Large intestine (tissue), 3 donors: ENCODE data around the gene MDM4. TPM values are rescaled to one million over a fixed set of nuclear protein-coding genes. Genes with fewer than 3 reads are reported as not detected.

ENCODE experiments used
- DNase-seq, 2 donors: peaks; one replicate each; pipeline versions ENCODE4 v3.0.0 to v3.0.0-alpha.2; 2013
- H3K27ac ChIP-seq: one replicate; pipeline ENCODE4 v1.5.1; 2013; ENCODE audit warnings: low read length
- H3K27me3 ChIP-seq: 2 replicates; pipeline ENCODE4 v1.6.1; 2013; ENCODE audit warnings: low read length; ENCODE audit not compliant: control insufficient read depth, insufficient read depth
- H3K36me3 ChIP-seq: 2 replicates; pipeline ENCODE4 v1.6.1; 2013; ENCODE audit warnings: low read length; ENCODE audit not compliant: control insufficient read depth, insufficient read depth
- H3K4me1 ChIP-seq: one replicate; pipeline ENCODE4 v1.6.1; 2013; ENCODE audit warnings: low read length; ENCODE audit not compliant: control insufficient read depth, insufficient read depth
- H3K4me3 ChIP-seq: one replicate; pipeline ENCODE4 v1.5.1; 2013; ENCODE audit warnings: low read length
- H3K9me3 ChIP-seq: one replicate; pipeline ENCODE4 v1.6.1; 2013; ENCODE audit warnings: mild to moderate bottlenecking, low read depth, low read length, moderate library complexity; ENCODE audit not compliant: control insufficient read depth
- WGBS: methylation state at CpG from one replicate; pipeline ENCODE4 v1.1.5; 2013; ENCODE audit warnings: low lambda C conversion rate; ENCODE audit not compliant: insufficient coverage; 5-methylcytosine and 5-hydroxymethylcytosine counted together
- polyA plus RNA-seq: library from polyadenylated mRNA; unstranded; fragments of 120-200 nt; gene quantifications from one replicate; pipeline ENCODE4 v1.2.1, GENCODE V29; 2013

Gene MDM4
- polyA plus RNA-seq, 1 donor = 40.1 TPM

DNA sequence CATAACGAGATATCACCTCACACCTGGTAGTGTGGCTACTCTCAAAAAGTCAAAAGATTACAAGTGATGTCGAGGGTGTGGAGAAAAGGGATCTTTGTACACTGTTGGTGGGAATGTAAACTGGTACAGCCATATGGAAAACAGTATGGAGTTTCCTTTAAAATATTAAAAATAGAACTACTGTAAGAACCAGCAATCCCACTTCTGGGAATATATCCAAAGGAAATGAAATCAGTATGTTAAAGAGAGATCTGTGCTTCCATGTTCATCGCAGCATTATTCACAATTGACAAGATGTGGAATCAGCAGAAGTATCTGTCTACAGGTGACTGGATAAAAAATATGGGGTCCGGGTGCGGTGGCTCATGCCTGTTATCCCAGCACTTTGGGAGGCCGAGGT, 14.0 kb upstream of the MDM4 start:
- no peak for DNase-seq

DNA sequence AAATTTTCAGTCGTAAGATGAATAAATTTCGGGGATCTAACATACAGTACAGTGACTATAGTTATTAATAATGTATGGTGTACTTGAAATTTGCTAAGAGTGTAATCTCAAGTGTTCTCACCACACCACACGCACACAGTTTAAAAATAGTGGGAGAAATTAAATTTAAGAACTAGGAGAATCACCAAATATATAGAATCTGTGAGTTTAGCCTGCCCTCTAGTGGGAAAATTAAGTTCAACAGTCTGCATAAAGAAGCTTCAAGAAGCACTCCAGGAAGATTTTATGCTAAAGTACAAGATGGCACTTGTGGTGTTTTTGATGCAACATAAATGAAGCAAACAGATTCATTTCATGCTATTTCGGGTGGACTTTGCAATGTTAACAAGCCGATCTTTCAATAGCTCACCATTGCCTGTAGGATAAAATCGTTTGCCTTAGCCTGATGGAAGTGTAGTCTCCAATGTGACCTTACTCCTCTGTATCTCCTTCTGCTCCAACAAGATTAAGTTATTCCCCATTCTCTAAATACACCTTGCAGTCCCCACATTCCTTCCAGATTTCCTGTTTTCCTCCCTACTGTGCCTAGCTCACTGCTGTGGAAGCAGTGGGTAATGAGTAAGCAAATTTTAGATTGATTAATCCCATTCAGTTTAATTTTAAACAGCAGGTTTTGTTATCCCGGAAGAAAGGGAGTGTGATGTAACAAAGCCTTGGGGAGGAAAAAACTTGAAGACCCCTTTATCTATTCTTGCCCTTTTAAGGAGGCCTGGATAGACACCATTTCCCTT, 12.9 kb upstream of the MDM4 start:
- Histone ChIP-seq H3K27ac (no peak overlapping the region), H3K4me1 (peaks cover 4% of the 10 kb centered on the region), H3K27me3 (no peaks in the 10 kb centered on the region), H3K36me3 (no peaks in the 10 kb centered on the region), H3K9me3 (no peaks in the 10 kb centered on the region), H3K4me3 (no peak overlapping the region)
- WGBS = 40% methylated on average over 2 of the region's 7 CpGs
- DNase-seq = peak in 1 of 2 donors; percentile 59

More for the DNA sequence above, 14.0 kb upstream of the MDM4 start:
- no peak overlapping the region for H3K27ac ChIP-seq
- H3K27me3 ChIP-seq = no peaks in the 10 kb centered on the region
- H3K9me3 ChIP-seq = no peaks in the 10 kb centered on the region
- H3K36me3 ChIP-seq = no peaks in the 10 kb centered on the region
- WGBS = 96% methylated on average over 4 of the region's 6 CpGs
- peaks cover 4% of the 10 kb centered on the region for H3K4me1 ChIP-seq
- no peak overlapping the region for H3K4me3 ChIP-seq

DNA sequence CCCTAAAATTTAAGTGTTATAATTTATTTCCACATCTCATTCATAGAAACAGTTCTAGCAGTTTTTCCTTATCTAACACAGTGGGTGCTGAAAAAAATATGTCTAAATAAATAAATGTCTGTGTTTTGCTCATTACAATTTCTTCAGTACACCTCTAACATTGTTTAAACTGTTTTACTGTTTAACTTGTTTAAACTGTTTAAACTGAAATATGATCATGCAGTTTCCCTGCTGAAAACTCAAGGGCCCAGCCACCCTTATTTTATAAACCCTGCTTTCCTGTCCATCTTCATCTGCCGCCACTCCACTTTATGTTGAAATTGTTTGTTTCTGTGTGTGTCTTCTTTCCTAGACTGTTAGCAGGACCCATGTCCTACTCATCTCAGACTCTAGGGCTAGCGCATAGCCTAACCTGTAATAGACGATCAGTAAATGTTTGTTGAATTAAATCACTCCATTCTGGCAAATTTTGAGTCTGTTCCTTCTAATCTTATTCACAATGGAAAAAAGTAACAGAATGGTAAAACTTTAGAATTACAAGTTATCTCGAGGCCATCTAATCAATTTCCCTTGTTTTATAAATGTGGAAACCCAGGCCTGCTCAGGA, 12.2 kb upstream of the MDM4 start:
- no peak overlapping the region for H3K27ac ChIP-seq
- H3K27me3 ChIP-seq = no peaks in the 10 kb centered on the region
- no peak for DNase-seq
- no peaks in the 10 kb centered on the region for H3K36me3 ChIP-seq
- H3K9me3 ChIP-seq = no peaks in the 10 kb centered on the region
- WGBS = 93% methylated on average over 2 of the region's 4 CpGs
- H3K4me3 ChIP-seq = no peak overlapping the region
- peaks cover 4% of the 10 kb centered on the region for H3K4me1 ChIP-seq

DNA sequence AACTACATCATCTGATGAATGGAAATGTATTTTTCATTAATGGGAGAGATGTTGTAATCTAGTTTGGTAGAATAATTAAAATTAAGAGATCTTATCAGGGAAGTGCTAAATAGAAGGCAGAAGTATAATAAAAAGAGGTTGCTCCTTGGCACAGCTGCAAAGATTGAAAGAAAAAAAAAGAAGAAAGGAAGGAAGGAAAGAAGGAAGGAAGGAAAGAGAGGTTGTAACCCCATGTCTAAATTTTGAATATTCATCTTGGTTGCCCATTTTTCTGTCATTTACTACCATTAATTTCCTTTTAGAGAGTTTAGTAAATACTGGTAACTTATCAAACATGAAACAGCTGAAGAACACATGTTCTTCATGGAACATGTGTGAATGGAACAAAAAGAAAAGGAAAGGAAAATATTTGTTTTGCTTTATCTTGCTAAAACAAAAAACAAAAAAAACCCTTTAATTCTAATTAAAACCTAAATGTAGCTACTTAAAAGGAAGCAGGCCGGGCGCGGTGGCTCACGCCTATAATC, 10.5 kb upstream of the MDM4 start:
- Histone ChIP-seq H3K36me3 (no peaks in the 10 kb centered on the region), H3K4me1 (peaks cover 4% of the 10 kb centered on the region), H3K4me3 (peak overlapping the region; percentile 72), H3K27ac (peak overlapping the region; percentile 88), H3K9me3 (no peaks in the 10 kb centered on the region), H3K27me3 (no peaks in the 10 kb centered on the region)
- DNase-seq = no peak
- no CpG with 5 or more reads among the region's 4 CpGs for WGBS

DNA sequence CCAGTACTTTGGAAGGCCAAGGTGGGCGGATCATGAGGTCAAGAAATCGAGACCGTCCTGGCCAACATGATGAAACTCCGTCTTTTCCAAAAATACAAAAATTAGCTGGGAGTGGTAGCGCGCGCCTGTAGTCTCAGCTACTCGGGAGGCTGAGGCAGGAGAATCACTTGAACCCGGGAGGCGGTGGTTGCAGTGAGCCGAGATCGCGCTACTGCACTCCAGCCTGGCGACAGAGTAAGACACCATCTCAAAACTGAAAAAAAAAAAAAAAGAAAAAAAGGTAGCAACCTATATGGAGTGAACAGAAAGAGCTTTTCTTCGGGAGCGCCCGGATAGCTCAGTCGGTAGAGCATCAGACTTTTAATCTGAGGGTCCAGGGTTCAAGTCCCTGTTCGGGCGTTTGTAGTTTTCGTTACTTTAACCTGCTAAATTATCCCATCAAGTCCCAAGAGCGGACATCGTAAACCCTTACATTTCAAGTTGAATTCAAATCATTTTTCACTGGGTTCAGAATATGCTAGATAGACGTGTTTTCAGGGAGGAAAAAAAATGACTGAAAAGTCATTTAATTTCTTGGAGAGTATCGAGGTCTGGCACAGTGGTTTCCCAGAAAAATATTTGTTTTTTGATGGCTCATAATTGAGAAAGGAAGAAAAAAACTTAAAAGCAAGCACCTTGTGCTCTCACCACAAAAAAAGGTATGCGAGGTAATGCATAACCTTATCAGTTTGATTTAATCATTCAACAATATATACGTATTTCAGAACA, 9.8 kb upstream of the MDM4 start:
- peaks cover 4% of the 10 kb centered on the region for H3K4me1 ChIP-seq
- DNase-seq = peak; percentile 67 to 83
- H3K36me3 ChIP-seq = no peaks in the 10 kb centered on the region
- H3K27ac ChIP-seq = peak overlapping the region; percentile 88
- peak overlapping the region; percentile 72 for H3K4me3 ChIP-seq
- H3K9me3 ChIP-seq = no peaks in the 10 kb centered on the region
- H3K27me3 ChIP-seq = no peaks in the 10 kb centered on the region
- 0% methylated on average over 2 of the region's 27 CpGs for WGBS

DNA sequence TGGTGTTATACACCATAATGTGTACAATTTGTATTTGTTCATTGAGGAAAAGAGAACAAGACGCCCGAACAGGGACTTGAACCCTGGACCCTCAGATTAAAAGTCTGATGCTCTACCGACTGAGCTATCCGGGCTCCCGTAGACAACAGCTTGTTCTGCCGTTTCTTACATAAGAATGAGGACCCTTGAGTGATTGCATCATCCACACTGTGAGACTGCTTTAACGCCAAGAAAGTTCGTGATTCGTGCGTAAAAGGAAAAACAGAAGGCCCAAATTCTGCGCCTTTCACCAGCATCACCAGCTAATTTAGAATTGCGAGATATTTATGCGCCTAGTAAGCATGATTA, 9.3 kb upstream of the MDM4 start:
- peak overlapping the region; percentile 72 for H3K4me3 ChIP-seq
- no CpG with 5 or more reads among the region's 13 CpGs for WGBS
- H3K36me3 ChIP-seq = no peaks in the 10 kb centered on the region
- H3K27me3 ChIP-seq = no peaks in the 10 kb centered on the region
- peaks cover 4% of the 10 kb centered on the region for H3K4me1 ChIP-seq
- peak overlapping the region; percentile 88 for H3K27ac ChIP-seq
- DNase-seq = peak; percentile 90 to 94
- no peaks in the 10 kb centered on the region for H3K9me3 ChIP-seq

DNA sequence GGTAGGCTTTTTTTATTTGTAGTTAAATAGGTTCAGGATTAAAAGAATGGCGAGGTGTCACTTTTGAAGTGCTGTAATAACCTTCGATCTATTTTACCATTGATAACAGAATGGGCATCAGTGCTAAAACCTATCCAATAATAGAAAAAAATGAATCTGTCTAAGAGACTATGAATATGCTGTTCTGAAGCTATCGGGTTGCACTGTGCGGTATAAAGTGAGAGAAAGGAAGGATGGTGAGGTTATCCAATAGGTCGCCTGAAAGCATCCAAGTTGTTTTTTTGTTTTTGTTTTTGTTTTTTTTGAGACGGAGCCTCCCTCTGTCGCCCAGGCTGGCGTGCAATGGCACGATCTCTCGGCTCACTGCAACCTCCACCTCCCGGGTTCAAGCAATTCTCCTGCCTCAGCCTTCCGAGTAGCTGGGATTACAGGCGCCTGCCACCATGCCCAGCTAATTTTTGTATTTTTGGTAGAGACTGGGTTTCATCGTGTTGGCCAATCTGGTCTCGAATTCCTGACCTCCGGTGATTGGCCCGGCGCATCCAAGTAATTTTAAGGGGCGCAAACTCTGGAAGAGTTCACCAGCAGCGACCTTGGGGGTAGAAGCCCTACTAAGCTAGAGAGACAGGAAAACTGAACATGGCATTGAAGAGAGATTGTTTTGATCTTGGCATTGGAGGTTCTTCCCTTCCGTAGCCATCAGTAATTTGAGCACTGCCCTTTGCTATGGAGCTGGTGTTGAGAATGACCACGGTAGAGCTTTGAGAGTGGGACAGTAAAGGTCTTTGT, 8.7 kb upstream of the MDM4 start:
- peak overlapping the region; percentile 88 for H3K27ac ChIP-seq
- 0% methylated on average over 2 of the region's 22 CpGs for WGBS
- DNase-seq = peak in 1 of 2 donors; percentile 64
- H3K27me3 ChIP-seq = no peaks in the 10 kb centered on the region
- H3K4me1 ChIP-seq = peaks cover 4% of the 10 kb centered on the region
- H3K36me3 ChIP-seq = no peaks in the 10 kb centered on the region
- H3K4me3 ChIP-seq = peak overlapping the region; percentile 72
- H3K9me3 ChIP-seq = no peaks in the 10 kb centered on the region

DNA sequence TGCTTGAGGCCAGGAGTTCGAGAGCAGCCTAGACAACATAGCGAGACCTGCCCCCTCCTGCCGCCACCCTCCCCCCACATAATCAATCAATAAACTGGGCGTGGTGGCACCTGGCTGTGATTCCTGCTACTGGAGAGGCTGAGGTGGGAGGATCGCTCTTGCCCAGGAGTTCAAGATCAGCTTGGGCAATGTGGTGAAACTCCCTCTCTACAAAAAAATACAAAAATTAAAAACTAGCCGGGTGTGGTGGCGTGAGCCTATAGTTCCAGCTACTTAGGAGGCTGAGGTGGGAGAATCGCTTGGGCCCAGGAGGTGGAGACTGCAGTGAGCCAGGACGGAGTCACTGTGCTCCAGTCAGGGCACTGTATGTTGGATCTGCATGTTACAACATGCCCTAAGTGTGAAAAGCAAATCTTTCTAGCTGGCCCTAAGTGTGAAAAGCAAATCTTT, 7.0 kb upstream of the MDM4 start:
- no CpG with 5 or more reads among the region's 9 CpGs for WGBS
- Histone ChIP-seq H3K36me3 (no peaks in the 10 kb centered on the region), H3K4me3 (no peak overlapping the region), H3K27ac (no peak overlapping the region), H3K27me3 (no peaks in the 10 kb centered on the region), H3K4me1 (peaks cover 4% of the 10 kb centered on the region), H3K9me3 (no peaks in the 10 kb centered on the region)
- DNase-seq = no peak

DNA sequence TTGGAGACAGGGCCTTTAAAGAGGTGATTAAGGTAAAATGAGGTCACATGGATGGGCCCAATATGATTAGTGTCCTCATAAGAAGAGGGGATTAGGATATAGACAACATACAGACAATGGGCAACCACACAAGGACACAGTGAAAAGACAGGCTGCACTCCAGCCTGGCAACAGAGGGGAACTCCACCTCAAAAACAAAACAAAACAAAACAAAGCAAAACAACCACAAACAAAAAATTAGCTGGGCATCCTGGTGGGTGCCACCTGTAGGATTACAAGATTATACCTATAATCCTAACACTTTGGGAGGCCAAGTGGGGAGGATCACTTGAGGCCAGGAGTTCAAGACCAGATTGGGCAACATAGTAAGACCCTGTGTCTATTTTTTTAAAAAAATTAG, 4.8 kb upstream of the MDM4 start:
- H3K27me3 ChIP-seq = no peaks in the 10 kb centered on the region
- no peaks in the 10 kb centered on the region for H3K36me3 ChIP-seq
- H3K4me1 ChIP-seq = no peaks in the 10 kb centered on the region
- H3K9me3 ChIP-seq = no peaks in the 10 kb centered on the region
- no peak for DNase-seq
- no peak overlapping the region for H3K4me3 ChIP-seq
- no peak overlapping the region for H3K27ac ChIP-seq
